Measurements from ENCODE around the gene SPANXN5.

DNA sequence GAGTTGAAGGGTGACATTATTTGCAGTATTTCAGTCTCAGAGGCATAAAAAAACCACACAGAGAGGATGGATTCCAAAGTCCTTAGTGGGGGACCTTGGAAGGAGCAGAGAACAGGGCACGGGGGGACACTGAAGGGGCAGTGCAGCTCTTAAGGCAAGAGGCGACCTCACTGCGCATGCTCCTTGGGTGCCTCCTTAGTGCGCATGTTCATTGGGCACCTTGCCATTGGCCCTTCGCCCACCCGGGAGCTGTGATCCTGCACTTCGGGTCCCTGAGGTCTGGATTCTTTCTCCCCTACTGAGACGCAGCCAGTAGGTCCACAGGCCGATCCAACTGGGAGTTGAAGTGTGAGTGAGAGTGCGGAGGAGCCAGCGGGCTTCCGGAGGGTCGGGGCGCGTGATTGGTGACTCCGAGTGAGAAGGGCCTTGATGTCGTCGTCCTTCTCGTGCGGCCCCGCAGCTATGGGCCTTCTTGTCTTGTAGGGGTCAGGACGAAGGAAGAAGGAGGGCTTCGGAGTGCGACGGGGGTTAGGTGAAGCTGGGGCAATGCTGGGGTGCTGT, 13.9 kb upstream of the SPANXN5 start, which contains the start of gene XAGE5:
- no peak for TF ChIP-seq POLR2A (IDR thresholded peaks at IDR 0.05; ENCODE audit: extremely low read depth, insufficient read length)
- TF ChIP-seq, protein P1, sequence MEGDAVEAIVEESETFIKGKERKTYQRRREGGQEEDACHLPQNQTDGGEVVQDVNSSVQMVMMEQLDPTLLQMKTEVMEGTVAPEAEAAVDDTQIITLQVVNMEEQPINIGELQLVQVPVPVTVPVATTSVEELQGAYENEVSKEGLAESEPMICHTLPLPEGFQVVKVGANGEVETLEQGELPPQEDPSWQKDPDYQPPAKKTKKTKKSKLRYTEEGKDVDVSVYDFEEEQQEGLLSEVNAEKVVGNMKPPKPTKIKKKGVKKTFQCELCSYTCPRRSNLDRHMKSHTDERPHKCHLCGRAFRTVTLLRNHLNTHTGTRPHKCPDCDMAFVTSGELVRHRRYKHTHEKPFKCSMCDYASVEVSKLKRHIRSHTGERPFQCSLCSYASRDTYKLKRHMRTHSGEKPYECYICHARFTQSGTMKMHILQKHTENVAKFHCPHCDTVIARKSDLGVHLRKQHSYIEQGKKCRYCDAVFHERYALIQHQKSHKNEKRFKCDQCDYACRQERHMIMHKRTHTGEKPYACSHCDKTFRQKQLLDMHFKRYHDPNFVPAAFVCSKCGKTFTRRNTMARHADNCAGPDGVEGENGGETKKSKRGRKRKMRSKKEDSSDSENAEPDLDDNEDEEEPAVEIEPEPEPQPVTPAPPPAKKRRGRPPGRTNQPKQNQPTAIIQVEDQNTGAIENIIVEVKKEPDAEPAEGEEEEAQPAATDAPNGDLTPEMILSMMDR (IDR thresholded peaks at IDR 0.05; ENCODE audit: low read depth, low read length): no peak
- TF ChIP-seq, protein P2, sequence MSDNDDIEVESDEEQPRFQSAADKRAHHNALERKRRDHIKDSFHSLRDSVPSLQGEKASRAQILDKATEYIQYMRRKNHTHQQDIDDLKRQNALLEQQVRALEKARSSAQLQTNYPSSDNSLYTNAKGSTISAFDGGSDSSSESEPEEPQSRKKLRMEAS (IDR thresholded peaks at IDR 0.05; ENCODE audit: low read depth, low read length): no peak
- TF ChIP-seq MYC (IDR thresholded peaks at IDR 0.05; ENCODE audit: low read depth, low read length): no peak
